ENCODE data around the gene ELMO1.

DNA sequence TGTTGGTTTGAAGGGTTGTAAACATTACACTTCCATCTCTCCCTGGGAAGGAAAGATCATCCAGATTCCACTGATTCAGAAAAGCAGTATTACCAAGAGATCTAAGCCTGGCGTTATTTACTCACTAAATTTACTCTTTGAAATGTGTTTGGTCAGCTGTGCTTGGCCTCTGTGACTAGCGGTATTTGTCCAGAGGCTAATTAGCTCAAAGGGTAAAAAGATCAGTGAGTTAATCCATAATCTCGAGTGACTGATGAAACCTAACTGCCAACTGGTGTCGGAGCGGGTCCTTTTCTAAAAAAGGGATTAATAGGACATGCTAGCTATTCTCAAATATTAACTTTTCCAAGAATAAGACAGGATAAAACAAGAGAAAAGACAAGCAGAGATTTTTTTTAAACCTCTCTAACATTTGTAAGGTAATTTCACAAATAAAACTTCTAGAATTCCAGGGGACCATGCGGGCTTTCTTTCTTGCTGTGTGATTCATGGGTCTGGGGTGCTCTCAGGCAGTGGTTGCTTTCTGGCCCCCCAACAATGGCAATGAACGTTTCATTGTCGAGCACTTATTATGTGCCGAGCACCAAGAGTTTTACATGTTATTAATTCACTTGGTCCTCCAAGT is 477.0 kb downstream of the ELMO1 start:
- TF ChIP-seq, protein P1, sequence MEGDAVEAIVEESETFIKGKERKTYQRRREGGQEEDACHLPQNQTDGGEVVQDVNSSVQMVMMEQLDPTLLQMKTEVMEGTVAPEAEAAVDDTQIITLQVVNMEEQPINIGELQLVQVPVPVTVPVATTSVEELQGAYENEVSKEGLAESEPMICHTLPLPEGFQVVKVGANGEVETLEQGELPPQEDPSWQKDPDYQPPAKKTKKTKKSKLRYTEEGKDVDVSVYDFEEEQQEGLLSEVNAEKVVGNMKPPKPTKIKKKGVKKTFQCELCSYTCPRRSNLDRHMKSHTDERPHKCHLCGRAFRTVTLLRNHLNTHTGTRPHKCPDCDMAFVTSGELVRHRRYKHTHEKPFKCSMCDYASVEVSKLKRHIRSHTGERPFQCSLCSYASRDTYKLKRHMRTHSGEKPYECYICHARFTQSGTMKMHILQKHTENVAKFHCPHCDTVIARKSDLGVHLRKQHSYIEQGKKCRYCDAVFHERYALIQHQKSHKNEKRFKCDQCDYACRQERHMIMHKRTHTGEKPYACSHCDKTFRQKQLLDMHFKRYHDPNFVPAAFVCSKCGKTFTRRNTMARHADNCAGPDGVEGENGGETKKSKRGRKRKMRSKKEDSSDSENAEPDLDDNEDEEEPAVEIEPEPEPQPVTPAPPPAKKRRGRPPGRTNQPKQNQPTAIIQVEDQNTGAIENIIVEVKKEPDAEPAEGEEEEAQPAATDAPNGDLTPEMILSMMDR (IDR thresholded peaks at IDR 0.05), result no peak
- TF ChIP-seq POLR2A (IDR thresholded peaks at IDR 0.05; ENCODE audit: low read depth) (no peak), POLR2AphosphoS5 (IDR thresholded peaks at IDR 0.05) (no peak)
